NCI-H748 (cell line): ENCODE data around the gene SCT.
"Not testable (repeated sequence)": the region's sequence is repeated elsewhere in the genome, so short reads cannot be mapped to it uniquely, and the experiment has no call there.

Experiments
- DNase-seq: peaks from one replicate; lab custom pipeline; 2025; ENCODE audit not compliant: unreplicated experiment; lab: John Stamatoyannopoulos, UW

The SCT gene, protein sequence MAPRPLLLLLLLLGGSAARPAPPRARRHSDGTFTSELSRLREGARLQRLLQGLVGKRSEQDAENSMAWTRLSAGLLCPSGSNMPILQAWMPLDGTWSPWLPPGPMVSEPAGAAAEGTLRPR

DNA sequence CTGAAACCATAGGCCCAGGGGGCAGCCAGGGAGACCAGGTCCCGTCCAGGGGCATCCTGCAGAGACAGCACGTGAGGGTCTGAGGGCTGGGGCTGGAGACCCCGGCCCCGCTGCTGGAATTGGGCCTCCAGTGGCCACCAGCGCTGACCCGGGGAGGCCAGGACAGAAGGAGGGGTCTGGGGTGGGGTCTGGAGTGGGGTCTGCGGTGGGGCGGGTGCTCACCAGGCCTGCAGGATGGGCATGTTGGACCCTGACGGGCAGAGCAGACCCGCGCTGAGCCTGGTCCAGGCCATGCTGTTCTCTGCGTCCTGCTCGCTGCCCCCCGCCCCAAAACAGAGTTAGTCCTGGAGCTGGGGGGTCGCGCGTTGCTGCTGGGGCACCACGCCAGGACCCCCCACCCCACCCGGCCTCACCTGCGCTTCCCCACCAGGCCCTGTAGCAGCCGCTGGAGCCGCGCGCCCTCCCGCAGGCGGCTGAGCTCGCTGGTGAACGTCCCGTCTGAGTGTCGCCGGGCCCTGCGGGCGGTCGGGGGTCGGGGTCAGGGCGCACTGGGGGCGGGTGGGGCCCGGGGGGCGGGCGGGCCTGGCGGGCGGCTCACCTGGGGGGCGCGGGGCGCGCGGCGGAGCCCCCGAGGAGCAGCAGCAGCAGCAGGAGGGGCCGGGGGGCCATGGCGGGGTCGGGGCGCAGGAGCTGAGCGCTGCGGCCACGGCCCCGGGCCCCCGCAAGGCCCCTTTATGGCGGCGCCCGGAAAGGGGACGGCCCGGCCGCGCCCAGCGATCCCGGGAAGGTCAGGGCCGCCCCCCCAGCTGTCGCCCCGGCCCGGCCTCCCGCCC, at the start of gene SCT:
Gene SCT, minus strand, starts transcription at position 707 of the 833 bp plus-strand sequence. Its CDS starts 38 bp downstream, at position 669.
- no peak for DNase-seq

DNA sequence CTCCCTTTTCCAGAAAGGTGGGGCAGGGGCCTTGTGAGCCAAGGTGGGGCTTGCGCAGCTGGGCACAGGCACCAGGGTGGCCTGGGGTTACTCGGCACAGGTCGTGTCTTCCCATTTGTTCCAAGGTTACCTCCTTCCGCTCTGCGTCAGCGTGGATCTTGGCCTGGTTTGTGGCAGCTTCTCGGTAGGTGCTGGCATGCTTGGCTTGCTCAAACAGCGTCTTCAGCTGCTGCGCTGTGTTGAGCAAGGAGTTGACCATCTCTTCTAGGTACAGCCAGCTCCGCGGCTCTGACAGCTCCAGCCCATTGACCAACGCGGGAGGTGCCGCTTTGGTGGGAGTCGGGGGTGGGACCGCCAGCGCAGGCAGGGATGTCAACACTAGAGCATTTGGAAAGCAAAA, 47.4 kb upstream of the SCT start:
- DNase-seq, result no peak

DNA sequence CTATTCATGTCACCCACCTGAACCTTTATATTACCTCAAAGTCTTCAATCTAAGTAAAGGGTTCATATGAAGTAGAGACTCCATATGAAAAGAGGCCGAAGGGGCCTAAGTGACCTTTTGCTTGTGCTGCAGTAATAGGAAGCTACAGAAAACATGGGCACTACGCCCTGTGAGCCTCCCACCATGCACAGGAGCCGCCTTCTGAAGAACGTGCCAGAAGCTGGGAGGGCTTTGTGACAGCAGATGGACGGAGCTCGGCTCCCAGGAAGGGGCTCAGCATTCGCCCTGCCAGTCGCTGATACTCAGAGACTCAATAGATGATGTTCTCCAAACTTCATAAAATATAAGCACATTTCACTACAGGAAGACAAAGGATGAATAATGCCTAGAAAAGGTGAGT, 46.9 kb upstream of the SCT start:
- DNase-seq, result no peak

DNA sequence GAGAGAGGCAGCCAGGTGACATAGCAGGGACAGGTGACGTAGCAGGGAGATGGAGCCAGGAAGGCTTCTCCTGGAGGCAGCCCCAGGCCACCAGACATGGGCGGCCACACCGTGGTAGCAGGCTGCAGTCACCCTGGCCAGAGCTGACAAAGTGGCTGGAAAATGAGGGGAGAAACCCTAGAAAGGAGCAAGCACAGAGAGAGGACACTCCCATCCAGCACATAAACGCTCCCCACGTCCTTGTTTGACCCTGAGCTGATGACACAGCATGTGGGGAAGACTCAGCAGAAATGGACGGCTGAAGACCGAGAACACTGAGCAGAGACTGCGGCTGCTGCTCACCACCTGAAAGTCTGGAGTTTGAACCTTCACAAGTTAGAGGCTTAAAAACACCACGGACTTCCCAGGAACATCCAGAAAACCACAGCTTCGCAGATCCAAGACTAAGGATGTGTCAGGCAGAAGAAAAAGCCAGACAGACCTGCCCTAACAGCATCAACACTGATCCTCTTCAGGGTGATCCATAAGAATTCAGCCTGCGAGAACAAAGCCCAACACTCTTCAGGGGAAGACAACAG, 38.8 kb upstream of the SCT start:
- DNase-seq, result no peak

DNA sequence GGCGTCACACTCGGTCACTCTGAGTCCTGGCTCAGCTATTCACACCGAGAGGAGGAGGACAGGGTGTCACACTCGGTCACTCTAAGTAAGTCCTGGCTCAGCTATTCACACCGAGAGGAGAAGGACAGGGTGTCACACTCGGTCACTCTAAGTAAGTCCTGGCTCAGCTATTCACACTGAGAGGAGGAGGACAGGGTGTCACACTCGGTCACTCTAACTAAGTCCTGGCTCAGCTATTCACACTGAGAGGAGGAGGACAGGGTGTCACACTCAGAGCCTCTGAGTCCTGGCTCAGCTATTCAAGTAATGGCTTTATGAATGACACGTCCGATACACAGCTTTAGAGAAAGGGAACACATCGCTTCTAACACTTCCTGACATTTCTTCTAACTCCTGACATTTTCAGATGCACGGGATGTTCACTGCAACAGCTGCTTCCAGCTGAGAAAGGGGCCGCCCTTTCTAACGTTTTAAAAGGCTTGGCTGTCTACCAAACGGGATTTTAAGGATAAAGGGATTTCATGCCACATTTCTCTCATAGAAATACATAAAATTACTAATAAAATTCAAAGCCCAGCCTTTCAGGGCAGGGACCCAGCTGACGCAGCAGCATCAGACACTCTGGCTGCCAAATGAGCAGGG, 38.2 kb upstream of the SCT start:
- no peak for DNase-seq

DNA sequence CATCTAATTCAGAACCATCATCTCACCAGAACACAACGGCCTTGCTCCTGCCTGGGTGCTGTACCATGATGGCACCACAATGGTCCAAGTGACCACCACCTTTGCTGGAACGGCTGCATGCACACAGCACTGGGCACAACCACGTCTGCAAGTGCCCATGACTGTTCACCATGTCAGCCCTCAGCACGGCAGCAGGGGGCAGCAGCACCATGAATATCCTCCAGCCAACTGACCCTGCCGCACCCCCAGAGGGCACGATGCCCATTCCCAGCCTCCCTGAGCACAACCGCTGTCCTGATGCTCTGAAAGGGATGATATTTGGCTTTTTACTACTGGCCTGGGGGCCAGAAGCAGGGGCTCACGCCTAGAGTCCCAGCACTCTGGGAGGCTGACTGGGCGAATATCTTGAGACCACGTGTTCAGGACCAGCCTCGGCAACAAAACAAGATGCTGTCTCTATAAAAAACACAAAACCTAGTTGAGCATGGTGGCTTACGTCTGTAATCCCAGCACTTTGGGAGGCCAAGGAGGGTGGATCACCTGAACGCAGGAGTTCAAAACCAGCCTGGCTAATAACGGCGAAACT, 35.8 kb upstream of the SCT start:
- peak; percentile 44 for DNase-seq

DNA sequence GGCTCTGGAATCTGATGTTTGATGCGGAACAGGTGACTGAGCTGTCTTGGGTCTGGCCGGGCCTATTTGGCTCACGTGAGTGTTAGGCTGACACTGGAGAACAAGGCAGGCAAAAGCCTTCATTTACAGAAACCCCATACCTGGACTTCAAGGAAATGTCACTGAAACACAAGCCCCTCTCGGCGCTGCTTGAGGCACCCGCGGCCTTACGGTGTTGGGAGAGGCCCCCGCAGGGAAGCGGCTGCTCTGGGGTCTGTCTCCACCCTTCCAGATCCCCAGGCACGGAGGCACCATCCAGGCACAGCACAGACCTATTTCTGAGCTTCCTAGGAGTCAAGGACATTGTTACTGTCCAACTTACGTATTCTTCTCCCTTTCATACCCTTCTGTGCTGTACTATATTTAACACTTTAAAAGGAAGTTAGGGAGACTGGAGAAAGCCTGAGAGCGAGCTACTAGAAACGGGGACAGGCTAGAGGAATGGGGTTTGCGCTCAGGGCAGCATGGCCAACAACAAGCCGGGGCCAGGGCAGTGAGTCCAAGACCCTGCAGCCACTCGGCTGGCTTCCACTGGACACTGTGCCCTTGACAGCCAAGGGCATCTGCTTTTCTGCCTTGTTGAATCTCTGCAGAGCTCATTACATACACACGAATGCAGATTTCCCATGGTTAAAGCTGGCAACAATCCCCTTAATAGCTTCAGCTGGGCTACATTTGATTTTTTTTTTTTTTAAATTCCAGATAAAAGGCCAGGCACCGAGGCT, 33.9 kb upstream of the SCT start:
- DNase-seq, result no peak

DNA sequence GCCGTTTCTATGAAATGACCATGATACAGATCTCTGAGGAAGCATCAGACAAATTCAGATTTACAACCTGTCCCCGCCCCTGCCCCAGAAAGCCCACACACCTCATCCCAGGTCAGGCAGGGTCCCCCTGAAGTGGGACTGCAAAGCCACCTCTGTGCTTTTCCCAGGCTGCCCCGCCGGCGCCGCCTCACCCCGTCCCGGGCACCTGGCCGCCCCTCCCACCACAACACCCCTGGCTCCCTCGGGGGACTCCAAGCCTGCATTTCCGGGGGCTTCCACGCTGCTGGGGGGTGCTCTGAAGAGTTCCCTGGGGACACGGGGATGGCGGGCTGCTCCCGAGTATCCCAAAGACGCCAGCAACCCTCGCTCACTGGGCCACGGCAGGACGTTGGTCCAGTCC, 33.3 kb upstream of the SCT start:
- DNase-seq, result no peak

DNA sequence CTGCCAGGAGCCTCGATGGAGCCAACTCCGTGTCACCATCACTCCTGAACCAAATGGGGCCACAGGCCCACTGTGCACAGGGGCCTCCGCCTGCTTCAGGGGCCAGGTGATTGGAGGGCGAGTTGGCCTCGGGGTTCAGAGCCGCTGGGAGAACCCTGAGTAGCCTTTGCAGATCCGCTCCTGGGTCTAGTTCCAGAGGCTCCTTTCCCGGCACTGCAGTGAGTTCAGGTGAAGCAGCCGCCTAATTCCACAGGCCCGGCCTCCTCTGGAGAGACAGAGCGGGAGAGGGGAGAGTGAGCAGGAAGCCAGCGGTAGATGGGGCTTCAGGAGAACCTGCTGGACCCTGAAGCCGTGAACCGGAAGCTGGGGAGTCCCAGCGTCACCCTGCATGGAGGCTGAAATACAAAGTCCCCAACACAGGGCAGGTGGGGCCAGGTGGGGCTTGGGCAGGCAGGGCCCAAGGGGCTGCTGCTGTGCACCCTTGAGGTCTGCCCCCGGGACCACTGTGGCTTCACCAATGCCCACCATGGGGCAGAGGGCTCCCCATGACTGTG, 32.6 kb upstream of the SCT start:
- no peak for DNase-seq

DNA sequence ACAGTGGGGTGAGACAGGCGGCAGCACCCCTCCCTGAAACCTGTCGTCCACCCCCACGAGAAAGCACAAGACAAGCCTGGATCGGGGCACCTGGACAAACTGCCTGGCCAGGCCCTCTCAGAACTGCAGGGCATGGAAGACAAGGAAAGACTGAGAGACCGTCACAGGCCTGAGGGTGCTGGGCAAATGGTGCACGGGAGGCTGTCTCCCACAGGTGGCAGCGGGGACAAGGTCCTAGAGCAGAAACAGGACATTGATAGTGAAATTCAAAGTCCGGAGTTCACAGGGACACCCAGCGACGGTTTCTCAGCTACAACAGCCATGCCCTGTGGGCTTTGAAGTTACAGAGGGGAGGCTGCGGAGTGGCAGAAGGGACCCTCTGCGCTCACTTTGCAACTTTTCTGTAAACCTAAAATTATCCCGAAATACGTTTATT, 30.7 kb upstream of the SCT start:
- no peak for DNase-seq

DNA sequence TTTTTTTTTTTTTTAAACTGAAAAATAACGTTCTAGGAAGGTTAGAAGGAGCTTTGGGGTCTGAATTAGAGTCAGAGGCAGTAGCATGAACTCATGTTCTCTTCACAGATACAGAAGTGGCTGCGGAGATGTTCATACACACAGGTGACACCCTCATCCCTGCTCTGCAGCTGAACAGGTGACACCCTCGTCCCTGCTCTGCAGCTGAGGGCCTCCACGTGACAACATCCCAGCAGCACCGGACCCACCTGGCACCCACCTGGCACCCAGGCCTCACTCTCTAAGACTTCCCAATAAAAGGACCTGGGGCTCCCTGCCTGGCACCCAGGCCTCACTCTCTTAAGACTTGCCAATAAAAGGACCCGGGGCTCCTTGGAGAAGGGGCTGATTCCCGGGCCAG, 29.9 kb upstream of the SCT start:
- DNase-seq, result no peak

DNA sequence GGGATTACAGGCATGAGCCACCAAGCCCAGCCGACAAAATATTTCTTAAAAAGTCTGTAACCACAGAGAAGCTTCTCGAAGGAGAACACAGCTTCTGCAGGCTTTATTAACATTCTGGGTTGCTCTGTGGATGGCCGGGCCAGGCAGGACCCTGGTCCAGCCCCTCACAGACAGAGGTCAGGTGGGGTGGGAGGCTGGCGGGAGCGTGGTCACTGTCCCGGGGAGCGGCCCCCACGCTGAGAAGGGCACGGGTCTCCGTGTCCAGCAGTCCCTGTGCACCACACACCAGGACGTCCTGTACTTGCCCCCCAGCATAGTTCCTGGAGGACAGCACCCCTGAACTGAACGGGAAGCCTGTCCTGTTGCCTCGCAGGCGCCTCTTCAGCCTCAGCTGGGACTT, 29.4 kb upstream of the SCT start:
- no peak for DNase-seq

DNA sequence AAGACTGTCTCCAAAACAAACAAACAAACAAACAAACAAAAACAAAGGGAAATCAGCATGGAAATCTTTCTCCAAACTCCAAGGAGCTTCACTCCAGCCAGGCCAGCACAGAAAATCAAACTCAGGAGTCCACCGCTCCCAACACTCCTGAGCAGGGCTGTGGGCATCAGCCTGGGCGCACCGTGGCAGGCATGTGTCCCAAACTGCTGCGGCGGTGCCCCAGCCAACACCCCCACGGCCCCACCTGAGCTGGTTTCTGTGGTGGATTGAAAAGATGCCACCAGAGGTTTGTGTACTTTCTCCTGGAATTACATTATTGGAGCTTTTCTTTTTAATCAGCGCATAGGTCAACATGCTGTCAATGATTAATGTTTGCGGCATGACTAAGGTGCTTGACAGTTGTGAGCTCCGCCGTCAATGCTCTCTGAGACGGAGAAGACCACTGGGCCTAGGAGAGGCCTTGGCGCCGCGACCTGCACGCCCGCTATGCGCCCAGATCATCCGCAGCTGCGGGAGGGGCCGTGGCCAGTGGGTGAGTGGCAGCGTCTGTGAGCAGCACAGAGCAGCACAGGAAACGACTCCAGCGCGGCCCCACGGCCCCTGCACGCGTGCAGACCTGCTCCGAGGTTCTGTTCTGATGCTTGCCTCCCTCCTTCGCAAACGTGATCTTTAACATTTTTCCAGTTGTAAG, 28.2 kb upstream of the SCT start:
- no peak for DNase-seq

DNA sequence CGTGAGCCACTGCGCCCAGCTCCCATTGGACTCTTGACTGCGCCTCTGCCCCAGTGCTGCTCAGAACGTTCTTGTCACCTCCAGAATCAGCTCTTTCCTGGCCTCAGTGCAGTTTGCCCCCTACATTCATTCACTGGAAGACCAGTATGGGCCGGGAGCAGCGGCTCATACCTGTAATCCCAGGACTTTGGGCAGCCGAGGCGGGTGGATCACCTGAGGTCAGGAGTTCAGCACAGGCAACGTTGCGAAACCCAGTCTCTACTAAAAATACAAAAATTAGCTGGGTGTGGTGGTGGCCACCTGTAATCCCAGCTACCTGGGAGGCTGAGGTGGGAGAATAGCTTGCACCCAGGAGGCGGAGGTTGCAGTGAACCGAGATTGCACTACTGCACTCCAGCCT, 27.5 kb upstream of the SCT start:
- DNase-seq, result not testable (repeated sequence)

DNA sequence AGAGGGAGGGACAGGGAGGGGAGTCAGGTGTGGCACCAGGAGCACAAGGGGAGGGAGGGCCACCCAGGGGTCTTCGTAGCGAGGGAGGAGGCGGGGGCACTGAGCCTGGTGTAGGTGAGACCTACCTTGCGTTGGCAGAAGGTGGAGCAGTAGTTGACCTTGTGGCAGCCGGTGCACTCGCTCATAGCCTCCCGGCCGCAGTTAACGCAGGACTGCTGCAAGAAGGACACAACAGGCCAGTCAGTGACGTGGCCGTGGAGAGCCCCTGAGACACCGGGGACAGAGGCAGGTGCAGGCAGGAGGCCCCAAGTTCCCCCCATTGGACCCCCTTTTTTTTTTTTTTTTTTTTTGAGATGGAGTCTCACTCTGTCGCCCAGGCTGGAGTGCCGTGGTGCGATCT, 26.9 kb upstream of the SCT start:
- DNase-seq, result no peak

DNA sequence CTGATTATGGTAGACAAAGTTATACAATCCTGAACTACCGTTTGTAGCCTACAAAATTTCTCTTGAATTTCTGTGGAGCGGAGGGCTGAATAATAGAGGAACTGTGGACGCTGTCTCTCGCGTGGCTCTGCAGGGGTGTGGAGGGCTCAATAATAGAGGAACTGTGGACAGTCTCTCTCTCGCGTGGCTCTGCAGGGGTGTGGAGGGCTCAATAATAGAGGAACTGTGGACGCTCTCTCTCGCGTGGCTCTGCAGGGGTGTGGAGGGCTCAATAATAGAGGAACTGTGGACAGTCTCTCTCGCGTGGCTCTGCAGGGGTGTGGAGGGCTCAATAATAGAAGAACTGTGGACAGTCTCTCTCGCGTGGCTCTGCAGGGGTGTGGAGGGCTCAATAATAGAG, 26.2 kb upstream of the SCT start:
- not testable (repeated sequence) for DNase-seq

DNA sequence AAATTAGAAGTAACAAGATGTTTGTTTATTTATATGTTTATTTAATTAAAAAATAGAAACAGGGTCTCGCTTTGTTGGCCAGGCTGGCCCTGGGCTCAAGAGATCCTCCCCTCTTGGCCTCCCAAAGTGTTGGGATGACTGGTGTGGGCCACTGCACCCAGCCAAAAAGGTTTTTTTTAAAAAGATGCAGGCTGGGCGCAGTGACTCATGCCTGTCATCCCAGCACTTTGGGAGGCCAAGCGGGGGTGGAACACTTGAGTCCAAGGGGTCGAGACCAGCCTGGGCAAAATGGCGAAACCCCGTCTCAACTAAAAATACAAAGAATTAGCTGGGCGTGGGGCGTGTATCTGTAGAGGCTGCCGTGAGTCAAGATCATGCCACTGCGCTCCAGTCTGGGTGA, 23.5 kb upstream of the SCT start:
- no peak for DNase-seq

DNA sequence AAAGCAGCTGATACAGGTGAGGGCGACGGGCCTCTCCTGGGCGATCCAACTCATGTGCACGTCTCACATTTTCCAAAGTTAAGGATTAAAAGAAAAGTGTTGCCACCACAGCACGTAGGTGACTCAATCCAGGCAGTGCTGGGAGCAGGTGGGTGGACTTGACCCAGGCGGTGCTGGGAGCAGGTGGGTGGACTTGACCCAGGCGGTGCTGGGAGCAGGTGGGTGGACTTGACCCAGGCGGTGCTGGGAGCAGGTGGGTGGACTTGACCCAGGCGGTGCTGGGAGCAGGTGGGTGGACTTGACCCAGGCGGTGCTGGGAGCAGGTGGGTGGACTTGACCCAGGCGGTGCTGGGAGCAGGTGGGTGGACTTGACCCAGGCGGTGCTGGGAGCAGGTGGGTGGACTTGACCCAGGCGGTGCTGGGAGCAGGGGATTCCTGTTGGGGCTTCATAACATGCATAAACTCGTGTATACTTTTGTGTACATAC, 20.7 kb upstream of the SCT start:
- not testable (repeated sequence) for DNase-seq

DNA sequence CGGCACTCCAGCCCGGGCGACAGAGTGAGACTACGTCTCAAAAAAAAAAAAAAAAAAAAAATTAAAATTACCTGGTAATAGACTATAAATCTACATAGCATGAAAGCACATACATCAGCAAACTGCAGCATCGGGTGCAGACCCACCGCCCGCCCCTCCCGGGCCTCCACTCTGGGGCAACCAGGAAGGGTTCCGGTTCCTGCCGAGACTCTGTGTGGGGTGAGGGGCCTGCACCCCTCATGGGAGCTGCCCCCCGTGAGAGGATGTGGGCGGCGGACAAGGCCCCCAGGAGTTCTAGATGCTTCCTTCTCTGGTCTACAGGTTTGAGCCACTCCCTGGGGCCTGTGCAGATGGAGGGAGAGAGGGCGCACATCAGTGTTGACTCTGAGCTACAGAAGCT, 19.2 kb upstream of the SCT start:
- DNase-seq, result no peak

DNA sequence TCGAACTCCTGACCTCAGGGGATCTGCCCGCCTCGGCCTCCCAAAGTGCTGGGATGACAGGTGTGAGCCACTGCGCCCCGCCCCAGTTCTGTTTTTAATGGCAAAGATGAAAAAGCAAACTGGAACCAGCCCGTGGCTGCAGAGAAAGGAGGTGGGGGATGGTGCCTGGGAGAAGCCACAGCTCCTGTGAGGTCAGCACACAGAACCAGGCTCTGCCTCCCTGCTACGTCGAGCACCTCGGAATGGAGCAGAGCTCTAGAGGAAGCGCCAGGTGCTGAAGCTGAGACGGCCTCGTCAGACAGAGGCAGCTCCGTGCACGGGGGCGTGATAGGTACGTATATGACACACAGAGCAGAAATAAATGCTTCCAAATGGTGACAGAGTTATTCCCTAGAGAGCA, 18.6 kb upstream of the SCT start:
- DNase-seq, result no peak
